Caco-2 (cell line): ENCODE results near the gene COL8A1. TPM values are rescaled to one million over a fixed set of nuclear protein-coding genes. Genes with fewer than 3 reads are reported as not detected.

ENCODE experiments used
- BruUV-seq: library from RNA; stranded (reverse); fragments of 400-500 nt; replicated peaks from 2 replicates; lab custom pipeline; 2021; lab: Mats Ljungman, UMichigan
- CTCF ChIA-PET: fragments of 300-600 bp; sonication (Branson Sonifier 250); formaldehyde crosslinking; loops from one replicate; lab custom pipeline; 2022; ENCODE audit warnings: antibody characterized with exemption; lab: Charles Lee
- POLR2A ChIA-PET: fragments of 300-600 bp; sonication (Branson Sonifier 250); formaldehyde crosslinking; loops from one replicate; lab custom pipeline; 2022; ENCODE audit warnings: antibody characterized with exemption; lab: Charles Lee
- DNase-seq, 2 experiments: peaks; one replicate each; pipeline versions ENCODE4 v3.0.0 to v3.0.0-alpha.2; 2020 to 2022
- H3K27me3 ChIP-seq: replicated peaks from 2 replicates; pipeline ENCODE4 v1.6.0; 2011; ENCODE audit warnings: low read length; ENCODE audit not compliant: control insufficient read depth, insufficient read depth
- H3K36me3 ChIP-seq: 2 replicates; pipeline ENCODE4 v1.5.1; 2011; ENCODE audit warnings: low read length; ENCODE audit not compliant: control insufficient read depth, insufficient read depth
- H3K4me1 ChIP-seq: fragments of 250-450 bp; sonication (Bioruptor Pico); 2 replicates; pipeline ENCODE4 v1.5.1; 2020; ENCODE audit warnings: mild to moderate bottlenecking
- H3K4me3 ChIP-seq: 2 replicates; pipeline ENCODE4 v1.5.1; 2011; ENCODE audit warnings: low read depth, mild to moderate bottlenecking, control low read depth, low read length
- H3K9me3 ChIP-seq: fragments of 250-450 bp; sonication (Bioruptor Pico); 2 replicates; pipeline ENCODE4 v1.5.1; 2020; ENCODE audit warnings: mild to moderate bottlenecking, moderate library complexity
- H3K27ac Mint-ChIP-seq: one replicate; pipeline ENCODE4 v1.8.0; 2022; ENCODE audit warnings: mixed read lengths; ENCODE audit not compliant: unreplicated experiment
- H3K27me3 Mint-ChIP-seq: one replicate; pipeline ENCODE4 v1.8.0; 2022; ENCODE audit warnings: mixed read lengths; ENCODE audit not compliant: insufficient read depth, unreplicated experiment
- H3K36me3 Mint-ChIP-seq: one replicate; pipeline ENCODE4 v1.8.0; 2022; ENCODE audit warnings: mild to moderate bottlenecking, mixed read lengths; ENCODE audit not compliant: insufficient read depth, unreplicated experiment
- H3K4me1 Mint-ChIP-seq: one replicate; pipeline ENCODE4 v1.8.0; 2022; ENCODE audit warnings: low read depth, mixed read lengths; ENCODE audit not compliant: unreplicated experiment
- H3K4me3 Mint-ChIP-seq: one replicate; pipeline ENCODE4 v1.8.0; 2022; ENCODE audit warnings: mild to moderate bottlenecking, moderate library complexity, mixed read lengths; ENCODE audit not compliant: unreplicated experiment
- H3K9me3 Mint-ChIP-seq: one replicate; pipeline ENCODE4 v1.8.0; 2022; ENCODE audit warnings: mixed read lengths; ENCODE audit not compliant: unreplicated experiment
- CTCF ChIP-seq, 2 experiments: fragments of 200-600 bp in 1 of 2; IDR thresholded peaks; 1 replicate in 1 of 2; 2 replicates in 1 of 2; pipeline versions ENCODE4 v1.5.1 to v1.8.0; 2011 to 2022; ENCODE audit warnings: antibody characterized with exemption in 1 of 2, control low read depth in 1 of 2, inconsistent platforms in 1 of 2, low read depth in 1 of 2, low read length in 1 of 2, mild to moderate bottlenecking in 1 of 2, moderate library complexity in 1 of 2; ENCODE audit not compliant: insufficient read depth in 1 of 2, severe bottlenecking in 1 of 2, unreplicated experiment in 1 of 2
- intact Hi-C: fragments of 100-400 bp; cut with micrococcal nuclease; formaldehyde crosslinking; loops from one replicate; pipeline ENCODE4 v1.10.0; 2022; ENCODE audit not compliant: unreplicated experiment
- total RNA-seq: library from RNA; stranded (reverse); gene quantifications from 2 replicates; pipeline ENCODE4 v1.2.3, GENCODE V29; 2022

COL8A1 gene
- total RNA-seq, 1 experiment from 2014 or later: not detected

- Mint-ChIP-seq H3K9me3 (no peaks in the 10 kb centered on the region), H3K27ac (no peak overlapping the region), H3K36me3 (no peaks in the 10 kb centered on the region), H3K27me3 (peaks cover 14% of the 10 kb centered on the region), H3K4me3 (no peak overlapping the region), H3K4me1 (no peaks in the 10 kb centered on the region)
- CTCF ChIA-PET: no interaction called here
- intact Hi-C loops: no loop called here
- Histone ChIP-seq H3K9me3 (no peaks in the 10 kb centered on the region), H3K4me3 (no peak overlapping the region), H3K4me1 (no peaks in the 10 kb centered on the region), H3K27me3 (no peaks in the 10 kb centered on the region), H3K36me3 (no peaks in the 10 kb centered on the region)
- TF ChIP-seq CTCF (IDR thresholded peaks at IDR 0.05; ENCODE audit: insufficient read depth in 1 of 2, low read depth in 1 of 2, low read length in 1 of 2, severe bottlenecking in 1 of 2, unreplicated experiment in 1 of 2): no peak
- BruUV-seq: no TSS peak
- POLR2A ChIA-PET: no interaction called here
- no peak for DNase-seq
These were observed 128.9 kb downstream of the COL8A1 start for GRCh38 chr3:99767291-99767690.

- intact Hi-C loops: no loop called here
- Mint-ChIP-seq H3K4me3 (no peak overlapping the region), H3K36me3 (no peaks in the 10 kb centered on the region), H3K27me3 (peaks cover 13% of the 10 kb centered on the region), H3K9me3 (no peaks in the 10 kb centered on the region), H3K27ac (no peak overlapping the region), H3K4me1 (no peaks in the 10 kb centered on the region)
- no peak for DNase-seq
- ChIA-PET POLR2A (no interaction called here), CTCF (no interaction called here)
- H3K4me3 ChIP-seq: no peak overlapping the region
- no peaks in the 10 kb centered on the region for H3K27me3 ChIP-seq
- TF ChIP-seq CTCF (IDR thresholded peaks at IDR 0.05; ENCODE audit: insufficient read depth in 1 of 2, low read depth in 1 of 2, low read length in 1 of 2, severe bottlenecking in 1 of 2, unreplicated experiment in 1 of 2): no peak
- H3K9me3 ChIP-seq: no peaks in the 10 kb centered on the region
- no peaks in the 10 kb centered on the region for H3K4me1 ChIP-seq
- no peaks in the 10 kb centered on the region for H3K36me3 ChIP-seq
- no TSS peak for BruUV-seq
These were observed 129.7 kb downstream of the COL8A1 start for GRCh38 chr3:99768126-99768525.

GRCh38 chr3:99768808-99769501, 130.6 kb downstream of the COL8A1 start:
- no peak for TF ChIP-seq CTCF (IDR thresholded peaks at IDR 0.05; ENCODE audit: insufficient read depth in 1 of 2, low read depth in 1 of 2, low read length in 1 of 2, severe bottlenecking in 1 of 2, unreplicated experiment in 1 of 2)
- H3K9me3 ChIP-seq: no peaks in the 10 kb centered on the region

More at GRCh38 chr3:99768808-99769501, 130.6 kb downstream of the COL8A1 start:
- no peaks in the 10 kb centered on the region for H3K9me3 Mint-ChIP-seq
- Histone ChIP-seq H3K36me3 (no peaks in the 10 kb centered on the region), H3K27me3 (no peaks in the 10 kb centered on the region), H3K4me1 (no peaks in the 10 kb centered on the region), H3K4me3 (no peak overlapping the region)
- ChIA-PET POLR2A (no interaction called here), CTCF (no interaction called here)
- H3K36me3 Mint-ChIP-seq: no peaks in the 10 kb centered on the region
- no TSS peak for BruUV-seq
- intact Hi-C loops: no loop called here
- H3K27me3 Mint-ChIP-seq: peaks cover 13% of the 10 kb centered on the region
- DNase-seq: no peak
- H3K4me3 Mint-ChIP-seq: no peak overlapping the region
- no peak overlapping the region for H3K27ac Mint-ChIP-seq
- H3K4me1 Mint-ChIP-seq: no peaks in the 10 kb centered on the region
